Ovary (tissue), 9 donors: ENCODE data around the gene TFDP1. TPM values are rescaled to one million over a fixed set of nuclear protein-coding genes. Genes with fewer than 3 reads are reported as not detected.

Experiments used
- DNase-seq, 5 donors: peaks; one replicate each; pipeline ENCODE4 v3.0.0-alpha.2; 2019 to 2020
- H3K27ac ChIP-seq, 2 donors: fragments of 200-600 bp; one replicate each; pipeline versions ENCODE4 v1.5.1 to v1.8.0; 2019 to 2022
- H3K27me3 ChIP-seq: fragments of 200-600 bp; one replicate; pipeline ENCODE4 v1.8.0; 2022
- H3K36me3 ChIP-seq: fragments of 200-600 bp; sonication (generic); one replicate; pipeline ENCODE4 v1.5.1; 2019
- H3K4me1 ChIP-seq: one replicate; pipeline ENCODE4 v1.8.1; 2013; ENCODE audit warnings: mild to moderate bottlenecking, moderate library complexity; ENCODE audit not compliant: insufficient read depth
- H3K4me3 ChIP-seq: fragments of 200-600 bp; sonication (generic); one replicate; pipeline ENCODE4 v1.5.1; 2017
- H3K9me3 ChIP-seq, 2 donors: fragments of 200-600 bp in 1 of 2; sonication (generic) in 1 of 2; one replicate each; pipeline versions ENCODE4 v1.5.1 to v1.8.1; 2013 to 2019; ENCODE audit warnings: mild to moderate bottlenecking in 1 of 2, moderate library complexity in 1 of 2
- EP300 ChIP-seq: sonication (generic); formaldehyde crosslinking; IDR thresholded peaks from one replicate; pipeline ENCODE4 v1.6.1; 2017; ENCODE audit warnings: antibody characterized with exemption
- POLR2A ChIP-seq: fragments of 450-650 bp; IDR thresholded peaks from one replicate; pipeline ENCODE4 v1.6.1; 2017; ENCODE audit warnings: antibody characterized with exemption, mild to moderate bottlenecking, moderate library complexity
- WGBS, 3 donors: extraction: QIAGEN DNeasy Blood & Tissue Kit in 1 of 3; methylation state at CpG; one replicate each; pipeline versions ENCODE4 v1.1.5 to v1.1.7; 2013 to 2017; 5-methylcytosine and 5-hydroxymethylcytosine counted together
- intact Hi-C, 4 donors: fragments of 100-400 bp; cut with DNase I; formaldehyde crosslinking; loops; one replicate each; pipeline versions ENCODE4 v1.11.0 to v1.15.1; 2022 to 2023
- polyA plus RNA-seq, 2 donors: library from polyadenylated mRNA; stranded (reverse); fragments of 200-250 nt in 1 of 2; fragments of 350-450 nt in 1 of 2; fragmentation: Illumina TruSeq in 1 of 2; extraction: RNeasy Lipid Tissue Mini Kit (QIAGEN cat#74804) in 1 of 2; gene quantifications; one replicate each; pipeline ENCODE4 v1.2.3, GENCODE V29; 2013 to 2014
- total RNA-seq, 7 donors: library from RNA; depleted of rRNA in 2 of 7; stranded (reverse); fragments of >200 nt in 2 of 7; fragmentation: NEBNext Ultra II Directional in 3 of 7; extraction: Animal tissue kit (Norgen Biotek cat#: 25700) in 3 of 7; gene quantifications; one replicate each; pipeline versions ENCODE4 v1.1.0 to v1.2.4, GENCODE V29; 2016 to 2023
- TF ChIP-seq, protein P1 (sequence below), 3 donors: fragments of 450-650 bp in 2 of 3; fragments of 200-600 bp in 1 of 3; IDR thresholded peaks; one replicate each; pipeline versions ENCODE4 v1.5.1 to v1.8.0; 2016 to 2022; ENCODE audit warnings: antibody characterized with exemption in 3 of 3, mild to moderate bottlenecking in 1 of 3
- donor health status: DM: no; HTN: no; CAD: no; lungs with moderate emphysema.
- donor health status: DM: no; HTN: no; CAD: no.
- donor health status: Bipolar disorder and iron deficiency.
- donor health status: DM: yes; HTN: yes; CAD: no.
- donor health status: DM: no; HTN: no; CAD: no.
- donor health status: DM: yes; HTN: yes; CAD: no.

TFDP1 gene
- total and polyA plus RNA-seq, 9 donors: 8.8 to 45.6 (median 33.8) TPM

DNA sequence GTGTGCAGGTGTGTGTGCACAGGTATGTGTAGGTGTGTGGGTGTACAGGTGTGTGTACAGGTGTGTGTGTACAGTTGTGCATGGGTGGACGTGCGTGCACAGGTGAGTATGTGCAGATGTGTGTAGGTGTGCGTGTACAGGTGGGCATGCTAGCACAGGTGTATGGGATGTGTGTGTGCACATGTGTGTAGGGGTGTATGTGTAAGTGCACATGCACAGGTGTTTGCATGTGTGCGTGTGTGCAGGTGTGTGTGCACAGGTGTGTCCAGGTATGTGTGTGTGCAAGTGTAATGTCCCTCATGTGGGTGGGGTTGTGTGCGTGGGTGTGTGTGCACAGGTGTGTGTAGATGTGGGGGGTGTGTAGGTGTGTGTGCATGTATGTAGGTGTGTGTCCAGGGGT, 27.5 kb upstream of the TFDP1 start:
- no peaks in the 10 kb centered on the region for H3K4me1 ChIP-seq
- H3K27me3 ChIP-seq: no peaks in the 10 kb centered on the region
- H3K36me3 ChIP-seq: no peaks in the 10 kb centered on the region
- intact Hi-C loops: no loop called here
- no peak overlapping the region for H3K27ac ChIP-seq
- 91 to 94% (median 92%) methylated on average over 5 of the region's 5 CpGs for WGBS, 3 donors
- no peak overlapping the region for H3K4me3 ChIP-seq
- peak in 1 of 5 donors; percentile 15 for DNase-seq
- no peaks in the 10 kb centered on the region for H3K9me3 ChIP-seq
- TF ChIP-seq POLR2A (no peak), EP300 (no peak)
- TF ChIP-seq, protein P1, sequence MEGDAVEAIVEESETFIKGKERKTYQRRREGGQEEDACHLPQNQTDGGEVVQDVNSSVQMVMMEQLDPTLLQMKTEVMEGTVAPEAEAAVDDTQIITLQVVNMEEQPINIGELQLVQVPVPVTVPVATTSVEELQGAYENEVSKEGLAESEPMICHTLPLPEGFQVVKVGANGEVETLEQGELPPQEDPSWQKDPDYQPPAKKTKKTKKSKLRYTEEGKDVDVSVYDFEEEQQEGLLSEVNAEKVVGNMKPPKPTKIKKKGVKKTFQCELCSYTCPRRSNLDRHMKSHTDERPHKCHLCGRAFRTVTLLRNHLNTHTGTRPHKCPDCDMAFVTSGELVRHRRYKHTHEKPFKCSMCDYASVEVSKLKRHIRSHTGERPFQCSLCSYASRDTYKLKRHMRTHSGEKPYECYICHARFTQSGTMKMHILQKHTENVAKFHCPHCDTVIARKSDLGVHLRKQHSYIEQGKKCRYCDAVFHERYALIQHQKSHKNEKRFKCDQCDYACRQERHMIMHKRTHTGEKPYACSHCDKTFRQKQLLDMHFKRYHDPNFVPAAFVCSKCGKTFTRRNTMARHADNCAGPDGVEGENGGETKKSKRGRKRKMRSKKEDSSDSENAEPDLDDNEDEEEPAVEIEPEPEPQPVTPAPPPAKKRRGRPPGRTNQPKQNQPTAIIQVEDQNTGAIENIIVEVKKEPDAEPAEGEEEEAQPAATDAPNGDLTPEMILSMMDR (IDR thresholded peaks at IDR 0.05): no peak

- no peak for TF ChIP-seq EP300
- TF ChIP-seq, protein P1 (IDR thresholded peaks at IDR 0.05): no peak
- TF ChIP-seq POLR2A: no peak
- intact Hi-C loops: no loop called here
- WGBS, 3 donors: 82 to 86% (median 85%) methylated on average over 6 of the region's 6 CpGs
- Histone ChIP-seq H3K4me3 (no peak overlapping the region), H3K9me3 (no peaks in the 10 kb centered on the region), H3K4me1 (no peaks in the 10 kb centered on the region), H3K27ac (no peak overlapping the region), H3K36me3 (no peaks in the 10 kb centered on the region), H3K27me3 (no peaks in the 10 kb centered on the region)
- no peak for DNase-seq
Observed at GRCh38 chr13:113558461-113558860, 26.1 kb upstream of the TFDP1 start.

GRCh38 chr13:113559061-113559460, 25.5 kb upstream of the TFDP1 start:
- TF ChIP-seq, protein P1 (IDR thresholded peaks at IDR 0.05): no peak
- TF ChIP-seq EP300 (no peak), POLR2A (no peak)

GRCh38 chr13:113559901-113560644, 24.5 kb upstream of the TFDP1 start:
- intact Hi-C loops: no loop called here
- no peak overlapping the region for H3K4me3 ChIP-seq
- no peaks in the 10 kb centered on the region for H3K9me3 ChIP-seq
- TF ChIP-seq, protein P1 (IDR thresholded peaks at IDR 0.05): no peak
- TF ChIP-seq EP300 (no peak), POLR2A (no peak)
- no peak overlapping the region for H3K27ac ChIP-seq
- H3K4me1 ChIP-seq: no peaks in the 10 kb centered on the region
- 83 to 88% (median 86%) methylated on average over 53 to 56 of the region's 56 CpGs for WGBS, 3 donors
- DNase-seq: peak in 1 of 5 donors; percentile 29
- H3K36me3 ChIP-seq: no peaks in the 10 kb centered on the region
- H3K27me3 ChIP-seq: no peaks in the 10 kb centered on the region

More at GRCh38 chr13:113559061-113559460, 25.5 kb upstream of the TFDP1 start:
- Histone ChIP-seq H3K27ac (no peak overlapping the region), H3K36me3 (no peaks in the 10 kb centered on the region), H3K4me1 (no peaks in the 10 kb centered on the region), H3K4me3 (no peak overlapping the region), H3K27me3 (no peaks in the 10 kb centered on the region), H3K9me3 (no peaks in the 10 kb centered on the region)
- 78 to 83% (median 82%) methylated on average over 7 of the region's 7 CpGs for WGBS, 3 donors
- intact Hi-C loops: no loop called here
- no peak for DNase-seq
